Measurements from ENCODE around the gene ZNF536.

Gene ZNF536

GRCh38 chr19:30371960-30372824, at the start of gene ZNF536:
ZNF536 (plus strand) TSS chr19:30372384; CDS start chr19:30443563, 71,179 bp downstream.
- DNase-seq (ENCODE audit: low read depth): no peak

GRCh38 chr19:30322641-30323320, 49.4 kb upstream of the ZNF536 start:
- DNase-seq (ENCODE audit: low read depth): no peak

GRCh38 chr19:30323904-30324303, 48.3 kb upstream of the ZNF536 start:
- no peak for DNase-seq (ENCODE audit: low read depth)

GRCh38 chr19:30324982-30325381, 47.2 kb upstream of the ZNF536 start:
- DNase-seq (ENCODE audit: low read depth): no peak

GRCh38 chr19:30325676-30326392, 46.4 kb upstream of the ZNF536 start:
- DNase-seq (ENCODE audit: low read depth): no peak

GRCh38 chr19:30326393-30326710, 45.8 kb upstream of the ZNF536 start:
- no peak for DNase-seq (ENCODE audit: low read depth)

- no peak for DNase-seq (ENCODE audit: low read depth)
Measured at GRCh38 chr19:30327331-30327730, 44.9 kb upstream of the ZNF536 start.

GRCh38 chr19:30328096-30328495, 44.1 kb upstream of the ZNF536 start:
- no peak for DNase-seq (ENCODE audit: low read depth)

- DNase-seq (ENCODE audit: low read depth): no peak
Measured at GRCh38 chr19:30330266-30330665, 41.9 kb upstream of the ZNF536 start.

GRCh38 chr19:30332445-30333234, 39.5 kb upstream of the ZNF536 start:
- no peak for DNase-seq (ENCODE audit: low read depth)

- DNase-seq (ENCODE audit: low read depth): no peak
Measured at GRCh38 chr19:30333291-30334065, 38.7 kb upstream of the ZNF536 start.

- no peak for DNase-seq (ENCODE audit: low read depth)
Measured at GRCh38 chr19:30334841-30335240, 37.3 kb upstream of the ZNF536 start.

- no peak for DNase-seq (ENCODE audit: low read depth)
Measured at GRCh38 chr19:30335306-30335886, 36.8 kb upstream of the ZNF536 start.

- no peak for DNase-seq (ENCODE audit: low read depth)
Measured at GRCh38 chr19:30336290-30336689, 35.9 kb upstream of the ZNF536 start.

GRCh38 chr19:30338041-30338456, 34.1 kb upstream of the ZNF536 start:
- no peak for DNase-seq (ENCODE audit: low read depth)

GRCh38 chr19:30338878-30339623, 33.1 kb upstream of the ZNF536 start:
- no peak for DNase-seq (ENCODE audit: low read depth)

- no peak for DNase-seq (ENCODE audit: low read depth)
Measured at GRCh38 chr19:30339624-30340525, 32.3 kb upstream of the ZNF536 start.

- no peak for DNase-seq (ENCODE audit: low read depth)
Measured at GRCh38 chr19:30340771-30341561, 31.2 kb upstream of the ZNF536 start.

All from stimulated activated CD8-positive, alpha-beta memory T cell treated with anti-CD3 and anti-CD28 coated beads, Interleukin-15, amount 100 ng/mL, for 24 hours (primary cell).